OCI-LY7 (cell line): ENCODE data around the gene ST6GALNAC5. TPM values are rescaled to one million over a fixed set of nuclear protein-coding genes. Genes with fewer than 3 reads are reported as not detected.

Experiments used
- BruUV-seq: library from RNA; stranded (reverse); fragments of 400-500 nt; replicated peaks from 2 replicates; lab custom pipeline; 2021; lab: Mats Ljungman, UMichigan
- CTCF ChIA-PET: fragments of 300-600 bp; sonication (Branson Sonifier 250); formaldehyde crosslinking; loops from one replicate; lab custom pipeline; 2022; ENCODE audit warnings: antibody characterized with exemption; ENCODE audit not compliant: unreplicated experiment; lab: Charles Lee
- POLR2A ChIA-PET: fragments of 300-600 bp; sonication (Branson Sonifier 250); formaldehyde crosslinking; loops from one replicate; lab custom pipeline; 2022; ENCODE audit warnings: antibody characterized with exemption; lab: Charles Lee
- DNase-seq: peaks from one replicate; pipeline ENCODE4 v3.0.0-alpha.2; 2015; ENCODE audit warnings: low spot score
- H2AFZ ChIP-seq: fragments of 200-600 bp; sonication (generic), shearing (Covaris generic); 2 replicates; pipeline ENCODE4 v1.6.1; 2014; ENCODE audit warnings: mild to moderate bottlenecking, antibody characterized with exemption, low read length, moderate library complexity
- H3K27ac ChIP-seq: fragments of 200-600 bp; sonication (generic); 2 replicates; pipeline ENCODE4 v1.5.1; 2014; ENCODE audit warnings: mixed run types, low read depth, mild to moderate bottlenecking, moderate library complexity, low read length, inconsistent platforms; ENCODE audit not compliant: poor library complexity, severe bottlenecking
- H3K36me3 ChIP-seq: fragments of 200-600 bp; sonication (generic); 2 replicates; pipeline ENCODE4 v1.6.1; 2014; ENCODE audit warnings: mild to moderate bottlenecking, antibody characterized with exemption, low read length, moderate library complexity, mixed read lengths; ENCODE audit not compliant: insufficient read depth
- H3K4me1 ChIP-seq: fragments of 200-600 bp; sonication (generic); 2 replicates; pipeline ENCODE4 v1.5.1; 2014; ENCODE audit warnings: mild to moderate bottlenecking, low read length; ENCODE audit not compliant: insufficient read depth, poor library complexity, severe bottlenecking
- H3K4me2 ChIP-seq: fragments of 200-600 bp; sonication (generic); 2 replicates; pipeline ENCODE4 v1.6.1; 2014; ENCODE audit warnings: mild to moderate bottlenecking, low read length
- H3K4me3 ChIP-seq: fragments of 200-600 bp; sonication (generic); 2 replicates; pipeline ENCODE4 v1.5.1; 2014; ENCODE audit warnings: mild to moderate bottlenecking, low read depth, low read length; ENCODE audit not compliant: poor library complexity, severe bottlenecking
- H3K79me2 ChIP-seq: fragments of 200-600 bp; sonication (generic); 2 replicates; pipeline ENCODE4 v1.6.1; 2016; ENCODE audit warnings: low read depth, mild to moderate bottlenecking, low read length, moderate library complexity, mixed read lengths; ENCODE audit not compliant: insufficient read depth
- H3K9me2 ChIP-seq: fragments of 200-600 bp; sonication (generic); 2 replicates; pipeline ENCODE4 v1.6.1; 2016; ENCODE audit warnings: mild to moderate bottlenecking, low read length, mixed read lengths; ENCODE audit not compliant: insufficient read depth
- H3K9me3 ChIP-seq: fragments of 200-600 bp; sonication (generic); 2 replicates; pipeline ENCODE4 v1.6.1; 2014; ENCODE audit warnings: mild to moderate bottlenecking, mixed run types, low read length, mixed read lengths
- H4K20me1 ChIP-seq: fragments of 200-600 bp; sonication (generic); 2 replicates; pipeline ENCODE4 v1.6.1; 2014; ENCODE audit warnings: mild to moderate bottlenecking, antibody characterized with exemption, low read length, moderate library complexity, mixed read lengths; ENCODE audit not compliant: insufficient read depth
- CTCF ChIP-seq: fragments of 200-600 bp; sonication (generic); conservative IDR thresholded peaks from 2 replicates; pipeline ENCODE4 v1.5.1; 2014; ENCODE audit warnings: mild to moderate bottlenecking, antibody characterized with exemption, low read length, moderate library complexity, mixed read lengths
- EZH2phosphoT487 ChIP-seq: fragments of 200-600 bp; sonication (generic); IDR thresholded peaks from 2 replicates; pipeline ENCODE4 v1.6.1; 2018; ENCODE audit warnings: low read depth, borderline replicate concordance, mild to moderate bottlenecking, mixed run types, antibody characterized with exemption, low read length, moderate library complexity, mixed read lengths
- intact Hi-C: fragments of 100-400 bp; cut with micrococcal nuclease; formaldehyde crosslinking; loops from one replicate; pipeline ENCODE4 v1.10.0; 2022; ENCODE audit not compliant: unreplicated experiment
- total RNA-seq, 2 experiments: library from RNA; depleted of rRNA in 1 of 2; stranded (reverse); fragments of >200 nt in 1 of 2; shearing (Covaris generic) in 1 of 2; gene quantifications; 2 replicates each; pipeline ENCODE4 v1.2.3, GENCODE V29; 2014 to 2022

ST6GALNAC5 gene
- total RNA-seq, 2 experiments from 2014 or later = not detected

- no TSS peak for BruUV-seq
- Histone ChIP-seq H3K9me3 (no peaks in the 10 kb centered on the region), H4K20me1 (no peaks in the 10 kb centered on the region), H3K4me2 (no peak overlapping the region), H3K36me3 (no peaks in the 10 kb centered on the region), H3K79me2 (no peaks in the 10 kb centered on the region), H2AFZ (no peak overlapping the region), H3K9me2 (no peaks in the 10 kb centered on the region), H3K4me1 (no peaks in the 10 kb centered on the region), H3K27ac (no peak overlapping the region), H3K4me3 (no peak overlapping the region)
- no peak for DNase-seq
- ChIA-PET CTCF (interaction anchor here (0.9 kb wide), 1 partner anchor 12 kb away, joined by 4 read pairs; no protein-coding TSS in a partner anchor), POLR2A (no interaction called here)
- intact Hi-C loops = no loop called here
- TF ChIP-seq EZH2phosphoT487 (no peak), CTCF (no peak)
These were observed 151.5 kb downstream of the ST6GALNAC5 start for GRCh38 chr1:77018761-77019160.

- intact Hi-C loops = no loop called here
- H3K9me3 ChIP-seq = no peaks in the 10 kb centered on the region
- H4K20me1 ChIP-seq = no peaks in the 10 kb centered on the region
- POLR2A ChIA-PET = no interaction called here
- no peak for DNase-seq
- TF ChIP-seq EZH2phosphoT487 = no peak
- no peaks in the 10 kb centered on the region for H3K36me3 ChIP-seq
- no TSS peak for BruUV-seq
- H3K4me2 ChIP-seq = no peak overlapping the region
- CTCF ChIA-PET = no interaction called here
- H2AFZ ChIP-seq = no peak overlapping the region
- no peaks in the 10 kb centered on the region for H3K4me1 ChIP-seq
- no peaks in the 10 kb centered on the region for H3K79me2 ChIP-seq
- no peak overlapping the region for H3K27ac ChIP-seq
- H3K9me2 ChIP-seq = no peaks in the 10 kb centered on the region
- no peak overlapping the region for H3K4me3 ChIP-seq
These were observed 154.5 kb downstream of the ST6GALNAC5 start for GRCh38 chr1:77021732-77022131.

- no peak overlapping the region for H2AFZ ChIP-seq
- H3K79me2 ChIP-seq = no peaks in the 10 kb centered on the region
- TF ChIP-seq EZH2phosphoT487 = no peak
- TF ChIP-seq CTCF = no peak
- no peaks in the 10 kb centered on the region for H3K36me3 ChIP-seq
- no peak overlapping the region for H3K4me2 ChIP-seq
- DNase-seq = no peak
- H4K20me1 ChIP-seq = no peaks in the 10 kb centered on the region
- H3K4me1 ChIP-seq = no peaks in the 10 kb centered on the region
- ChIA-PET POLR2A (no interaction called here), CTCF (no interaction called here)
- no peaks in the 10 kb centered on the region for H3K9me2 ChIP-seq
- H3K27ac ChIP-seq = no peak overlapping the region
- no peak overlapping the region for H3K4me3 ChIP-seq
- no peaks in the 10 kb centered on the region for H3K9me3 ChIP-seq
- intact Hi-C loops = no loop called here
- no TSS peak for BruUV-seq
These were observed 157.2 kb downstream of the ST6GALNAC5 start for GRCh38 chr1:77024500-77024899.
